ENCODE measurements around the gene YRDC.
"Not testable (repeated sequence)": the region's sequence is repeated elsewhere in the genome, so short reads cannot be mapped to it uniquely, and the experiment has no call there.

YRDC gene

GRCh38 chr1:37821481-37821880 is 13.5 kb upstream of the YRDC start:
- no peak for DNase-seq (ENCODE audit: low spot score)

GRCh38 chr1:37817481-37817880 is 9.5 kb upstream of the YRDC start:
- DNase-seq (ENCODE audit: low spot score), result no peak

- no peak for DNase-seq (ENCODE audit: low spot score)
Observed at GRCh38 chr1:37814252-37814651, 6.2 kb upstream of the YRDC start.

GRCh38 chr1:37813529-37814145 is 5.6 kb upstream of the YRDC start:
- DNase-seq (ENCODE audit: low spot score), result no peak

- no peak for DNase-seq (ENCODE audit: low spot score)
Observed at GRCh38 chr1:37811027-37811655, 3.1 kb upstream of the YRDC start.

GRCh38 chr1:37809942-37810341 is 1.9 kb upstream of the YRDC start:
- no peak for DNase-seq (ENCODE audit: low spot score)

- DNase-seq (ENCODE audit: low spot score), result no peak
Observed at GRCh38 chr1:37808369-37809319, 636 bp upstream of the YRDC start.

- DNase-seq (ENCODE audit: low spot score), result no peak
Observed at GRCh38 chr1:37807220-37807554, 821 bp downstream of the YRDC start.

GRCh38 chr1:37802439-37802838 is 5.6 kb downstream of the YRDC start:
- no peak for DNase-seq (ENCODE audit: low spot score)

GRCh38 chr1:37797750-37798345 is 10.2 kb downstream of the YRDC start:
- DNase-seq (ENCODE audit: low spot score), result no peak

- peak; percentile 81 for DNase-seq (ENCODE audit: low spot score)
Observed at GRCh38 chr1:37795340-37796125, 12.5 kb downstream of the YRDC start.

GRCh38 chr1:37794372-37795339 is 13.4 kb downstream of the YRDC start:
- DNase-seq (ENCODE audit: low spot score), result no peak

GRCh38 chr1:37793773-37794371 is 14.1 kb downstream of the YRDC start, which contains the start of gene MANEAL:
Gene MANEAL, plus strand, starts transcription at chr1:37793847. Its CDS starts 336 bp downstream, at chr1:37794183.
- no peak for DNase-seq (ENCODE audit: low spot score)

- no peak for DNase-seq (ENCODE audit: low spot score)
Observed at GRCh38 chr1:37792943-37793686, 14.9 kb downstream of the YRDC start.

- DNase-seq (ENCODE audit: low spot score), result no peak
Observed at GRCh38 chr1:37782491-37782890, 25.5 kb downstream of the YRDC start.

GRCh38 chr1:37778654-37779053 is 29.4 kb downstream of the YRDC start:
- DNase-seq (ENCODE audit: low spot score), result no peak

- DNase-seq (ENCODE audit: low spot score), result no peak
Observed at GRCh38 chr1:37776946-37777516, 31.0 kb downstream of the YRDC start.

- not testable (repeated sequence) for DNase-seq (ENCODE audit: low spot score)
Observed at GRCh38 chr1:37771440-37771839, 36.6 kb downstream of the YRDC start.

- no peak for DNase-seq (ENCODE audit: low spot score)
Observed at GRCh38 chr1:37767488-37767887, 40.5 kb downstream of the YRDC start.
